ENCODE results near the gene CTNNBL1. TPM values are rescaled to one million over a fixed set of nuclear protein-coding genes. Genes with fewer than 3 reads are reported as not detected.

Gene CTNNBL1
- total and polyA plus RNA-seq, 2 of the 4 experiments (the other 2 are of a cell fraction): 29.9 to 34.1 TPM

DNA sequence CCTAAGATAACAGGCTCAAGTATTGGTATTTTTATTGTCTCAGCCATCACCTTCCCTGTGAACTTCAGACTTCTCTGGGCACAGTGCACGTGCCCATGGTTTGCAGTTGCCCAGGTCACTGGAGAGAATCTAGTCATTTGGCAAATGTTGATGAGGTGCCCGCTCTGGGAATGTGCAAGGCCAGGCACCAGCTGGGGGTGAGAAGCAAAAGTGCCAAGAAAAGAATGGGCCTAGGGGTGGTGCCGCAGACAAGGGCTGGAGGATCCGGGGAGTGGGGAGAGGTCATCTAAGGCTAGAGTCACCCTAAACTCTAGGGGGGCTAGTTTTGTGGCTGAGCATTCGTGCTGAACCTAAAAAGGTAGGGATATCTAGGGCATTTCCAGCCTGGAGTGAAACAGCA is 152.0 kb downstream of the CTNNBL1 start:
- dilution Hi-C loops (cut with HindIII; ENCODE audit: low sequenced_read_pairs, unreplicated experiment) (no loop called here), in situ Hi-C loops (cut with MboI; ENCODE audit: low sequenced_read_pairs) (no loop called here), intact Hi-C loops (cut with micrococcal nuclease) (no loop called here)
- no peaks in the 10 kb centered on the region for H3K79me1 ChIP-seq (ENCODE audit: low read depth in 1 of 2, low read length in 2 of 2)
- H3K4me1 ChIP-seq (ENCODE audit: control insufficient read depth, insufficient read depth, low read length): no peaks in the 10 kb centered on the region; the same call in 1 of the 2 replicates
- no peak overlapping the region for H3K9ac ChIP-seq (ENCODE audit: low read depth, low read length)
- H3K27me3 ChIP-seq (ENCODE audit: control insufficient read depth, insufficient read depth, low read length): no peaks in the 10 kb centered on the region
- no peak overlapping the region for H4K8ac ChIP-seq (ENCODE audit: low read depth in 2 of 2, low read length in 2 of 2)
- ATAC-seq (ENCODE audit: low read depth) (no peak), DNase-seq (no peak)
- H3K56ac ChIP-seq (ENCODE audit: extremely low read depth, insufficient read depth, low read length): no peak overlapping the region
- no peak overlapping the region for H3K4me2 ChIP-seq (ENCODE audit: low read depth, low read length)
- no peak overlapping the region for H4K5ac ChIP-seq (ENCODE audit: low read depth, low read length)
- no peak overlapping the region for H3K23ac ChIP-seq (ENCODE audit: low read depth, low read length)
- WGBS, 2 experiments (ENCODE audit: extremely low coverage in 2 of 2, insufficient read length in 1 of 2): 94% methylated on average over 4 of the region's 5 CpGs; no CpG with 5 or more reads in 1 of the 2 experiments
- H3K9me3 ChIP-seq (ENCODE audit: control insufficient read depth, insufficient read depth, low read length): no peaks in the 10 kb centered on the region
- no peak overlapping the region for H3K14ac ChIP-seq (replicated peaks; ENCODE audit: low read depth, low read length)
- no peak overlapping the region for H3K4me3 ChIP-seq (ENCODE audit: insufficient read depth, low read depth, low read length)
- H2BK20ac ChIP-seq (ENCODE audit: low read depth, low read length): no peak overlapping the region
- POLR2A ChIA-PET (ENCODE audit: unreplicated experiment): no interaction called here
- no peak overlapping the region for H3K27ac ChIP-seq (ENCODE audit: insufficient read depth, low read length)
- H4K20me1 ChIP-seq (ENCODE audit: insufficient read depth, low read length): no peaks in the 10 kb centered on the region
- no peak overlapping the region for H2BK120ac ChIP-seq (ENCODE audit: low read depth, low read length)
- peaks cover 10% of the 10 kb centered on the region for H3K36me3 ChIP-seq (ENCODE audit: control insufficient read depth, insufficient read depth, low read length)
- no TSS peak for BruUV-seq (replicated peaks)
- peaks cover 7% of the 10 kb centered on the region; the same call in 1 of the 2 replicates for H3K9me1 ChIP-seq (ENCODE audit: insufficient read depth, low read length)
- no peak overlapping the region for H2AK5ac ChIP-seq (ENCODE audit: low read depth, low read length)
- H2AFZ ChIP-seq (replicated peaks; ENCODE audit: low read length, poor library complexity): no peak overlapping the region
- CTCF ChIA-PET: no interaction called here
- TF ChIP-seq RAD21 (IDR thresholded peaks at IDR 0.05; ENCODE audit: low read length) (no peak), MAZ (IDR thresholded peaks at IDR 0.05; ENCODE audit: borderline replicate concordance, low read depth, low read length) (no peak), BHLHE40 (IDR thresholded peaks at IDR 0.05; ENCODE audit: low read depth, low read length) (no peak), SMC3 (IDR thresholded peaks at IDR 0.05; ENCODE audit: low read depth, low read length) (no peak), MXI1 (IDR thresholded peaks at IDR 0.05; ENCODE audit: borderline replicate concordance, low read depth, low read length) (no peak), CEBPB (IDR thresholded peaks at IDR 0.05; ENCODE audit: low read depth, low read length) (no peak), RFX5 (IDR thresholded peaks at IDR 0.05; ENCODE audit: low read depth, low read length) (no peak), RCOR1 (IDR thresholded peaks at IDR 0.05; ENCODE audit: insufficient replicate concordance, low read length) (no peak), MAFK (IDR thresholded peaks at IDR 0.05; ENCODE audit: low read depth, low read length) (no peak), FOS (IDR thresholded peaks at IDR 0.05; ENCODE audit: low read depth, low read length) (no peak), NFE2L2 (IDR thresholded peaks at IDR 0.05; ENCODE audit: low read depth, low read length) (no peak), POLR2A (IDR thresholded peaks at IDR 0.05; ENCODE audit: low read depth, low read length) (no peak), CHD1 (IDR thresholded peaks at IDR 0.05; ENCODE audit: low read depth, low read length) (no peak)
- TF ChIP-seq, protein P1, sequence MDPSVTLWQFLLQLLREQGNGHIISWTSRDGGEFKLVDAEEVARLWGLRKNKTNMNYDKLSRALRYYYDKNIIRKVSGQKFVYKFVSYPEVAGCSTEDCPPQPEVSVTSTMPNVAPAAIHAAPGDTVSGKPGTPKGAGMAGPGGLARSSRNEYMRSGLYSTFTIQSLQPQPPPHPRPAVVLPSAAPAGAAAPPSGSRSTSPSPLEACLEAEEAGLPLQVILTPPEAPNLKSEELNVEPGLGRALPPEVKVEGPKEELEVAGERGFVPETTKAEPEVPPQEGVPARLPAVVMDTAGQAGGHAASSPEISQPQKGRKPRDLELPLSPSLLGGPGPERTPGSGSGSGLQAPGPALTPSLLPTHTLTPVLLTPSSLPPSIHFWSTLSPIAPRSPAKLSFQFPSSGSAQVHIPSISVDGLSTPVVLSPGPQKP (IDR thresholded peaks at IDR 0.05; ENCODE audit: borderline replicate concordance, low read depth, low read length): no peak
- TF ChIP-seq, protein P2, sequence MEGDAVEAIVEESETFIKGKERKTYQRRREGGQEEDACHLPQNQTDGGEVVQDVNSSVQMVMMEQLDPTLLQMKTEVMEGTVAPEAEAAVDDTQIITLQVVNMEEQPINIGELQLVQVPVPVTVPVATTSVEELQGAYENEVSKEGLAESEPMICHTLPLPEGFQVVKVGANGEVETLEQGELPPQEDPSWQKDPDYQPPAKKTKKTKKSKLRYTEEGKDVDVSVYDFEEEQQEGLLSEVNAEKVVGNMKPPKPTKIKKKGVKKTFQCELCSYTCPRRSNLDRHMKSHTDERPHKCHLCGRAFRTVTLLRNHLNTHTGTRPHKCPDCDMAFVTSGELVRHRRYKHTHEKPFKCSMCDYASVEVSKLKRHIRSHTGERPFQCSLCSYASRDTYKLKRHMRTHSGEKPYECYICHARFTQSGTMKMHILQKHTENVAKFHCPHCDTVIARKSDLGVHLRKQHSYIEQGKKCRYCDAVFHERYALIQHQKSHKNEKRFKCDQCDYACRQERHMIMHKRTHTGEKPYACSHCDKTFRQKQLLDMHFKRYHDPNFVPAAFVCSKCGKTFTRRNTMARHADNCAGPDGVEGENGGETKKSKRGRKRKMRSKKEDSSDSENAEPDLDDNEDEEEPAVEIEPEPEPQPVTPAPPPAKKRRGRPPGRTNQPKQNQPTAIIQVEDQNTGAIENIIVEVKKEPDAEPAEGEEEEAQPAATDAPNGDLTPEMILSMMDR (conservative IDR thresholded peaks at IDR 0.05; ENCODE audit: low read depth, low read length): no peak
- TF ChIP-seq, protein P3, sequence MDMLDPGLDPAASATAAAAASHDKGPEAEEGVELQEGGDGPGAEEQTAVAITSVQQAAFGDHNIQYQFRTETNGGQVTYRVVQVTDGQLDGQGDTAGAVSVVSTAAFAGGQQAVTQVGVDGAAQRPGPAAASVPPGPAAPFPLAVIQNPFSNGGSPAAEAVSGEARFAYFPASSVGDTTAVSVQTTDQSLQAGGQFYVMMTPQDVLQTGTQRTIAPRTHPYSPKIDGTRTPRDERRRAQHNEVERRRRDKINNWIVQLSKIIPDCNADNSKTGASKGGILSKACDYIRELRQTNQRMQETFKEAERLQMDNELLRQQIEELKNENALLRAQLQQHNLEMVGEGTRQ (IDR thresholded peaks at IDR 0.05; ENCODE audit: low read depth, low read length): no peak
- no peak overlapping the region for H3K18ac ChIP-seq (ENCODE audit: low read depth, low read length)
- no peak overlapping the region for H3K4ac ChIP-seq (ENCODE audit: low read depth, low read length)
- H2AK9ac ChIP-seq (replicated peaks; ENCODE audit: low read depth, low read length, poor library complexity): no peak overlapping the region
- H2BK5ac ChIP-seq (ENCODE audit: low read depth, low read length, poor library complexity, severe bottlenecking): no peak overlapping the region
- H4K91ac ChIP-seq (ENCODE audit: insufficient read depth, low read depth, low read length): no peak overlapping the region
- no peak overlapping the region for H2BK15ac ChIP-seq (ENCODE audit: low read depth, low read length)
